Body of pancreas (tissue), 4 donors: Measurements from ENCODE around the gene PTBP3.

Source experiments
- POLR2A ChIP-seq, 3 donors: fragments of 450-650 bp; IDR thresholded peaks; one replicate each; pipeline ENCODE4 v1.6.1; 2016; ENCODE audit warnings: antibody characterized with exemption in 3 of 3, mild to moderate bottlenecking in 2 of 3
- TF ChIP-seq, protein P1 (sequence below), 7 experiments: fragments of 450-650 bp in 4 of 7; fragments of 200-600 bp in 3 of 7; sonication (generic) in 3 of 7; IDR thresholded peaks; one replicate each; pipeline ENCODE4 v1.5.1; 2016 to 2019; ENCODE audit warnings: antibody characterized with exemption in 7 of 7

- no peak for TF ChIP-seq POLR2A (IDR thresholded peaks at IDR 0.05)
- TF ChIP-seq, protein P1, sequence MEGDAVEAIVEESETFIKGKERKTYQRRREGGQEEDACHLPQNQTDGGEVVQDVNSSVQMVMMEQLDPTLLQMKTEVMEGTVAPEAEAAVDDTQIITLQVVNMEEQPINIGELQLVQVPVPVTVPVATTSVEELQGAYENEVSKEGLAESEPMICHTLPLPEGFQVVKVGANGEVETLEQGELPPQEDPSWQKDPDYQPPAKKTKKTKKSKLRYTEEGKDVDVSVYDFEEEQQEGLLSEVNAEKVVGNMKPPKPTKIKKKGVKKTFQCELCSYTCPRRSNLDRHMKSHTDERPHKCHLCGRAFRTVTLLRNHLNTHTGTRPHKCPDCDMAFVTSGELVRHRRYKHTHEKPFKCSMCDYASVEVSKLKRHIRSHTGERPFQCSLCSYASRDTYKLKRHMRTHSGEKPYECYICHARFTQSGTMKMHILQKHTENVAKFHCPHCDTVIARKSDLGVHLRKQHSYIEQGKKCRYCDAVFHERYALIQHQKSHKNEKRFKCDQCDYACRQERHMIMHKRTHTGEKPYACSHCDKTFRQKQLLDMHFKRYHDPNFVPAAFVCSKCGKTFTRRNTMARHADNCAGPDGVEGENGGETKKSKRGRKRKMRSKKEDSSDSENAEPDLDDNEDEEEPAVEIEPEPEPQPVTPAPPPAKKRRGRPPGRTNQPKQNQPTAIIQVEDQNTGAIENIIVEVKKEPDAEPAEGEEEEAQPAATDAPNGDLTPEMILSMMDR (IDR thresholded peaks at IDR 0.05): no peak
Measured at GRCh38 chr9:112328545-112328944, 4.9 kb downstream of the PTBP3 start.
